Fibroblast of lung (primary cell): Measurements from ENCODE around the gene SLC47A1.
"Not testable (repeated sequence)": the region's sequence is repeated elsewhere in the genome, so short reads cannot be mapped to it uniquely, and the experiment has no call there.

Source experiments
- EZH2 ChIP-seq: IDR thresholded peaks from 2 replicates; pipeline ENCODE4 v1.5.1; 2012; ENCODE audit warnings: low read length, control low read depth, mild to moderate bottlenecking; ENCODE audit errors: missing control alignments
- TF ChIP-seq, protein P1 (sequence below), 2 donors: IDR thresholded peaks in 1 of 2; conservative IDR thresholded peaks in 1 of 2; 1 replicate in 1 of 2; 2 replicates in 1 of 2; pipeline ENCODE4 v1.5.1; 2011 to 2012; ENCODE audit warnings: low read length in 2 of 2, control low read depth in 1 of 2, inconsistent platforms in 1 of 2, low read depth in 1 of 2, mild to moderate bottlenecking in 1 of 2

DNA sequence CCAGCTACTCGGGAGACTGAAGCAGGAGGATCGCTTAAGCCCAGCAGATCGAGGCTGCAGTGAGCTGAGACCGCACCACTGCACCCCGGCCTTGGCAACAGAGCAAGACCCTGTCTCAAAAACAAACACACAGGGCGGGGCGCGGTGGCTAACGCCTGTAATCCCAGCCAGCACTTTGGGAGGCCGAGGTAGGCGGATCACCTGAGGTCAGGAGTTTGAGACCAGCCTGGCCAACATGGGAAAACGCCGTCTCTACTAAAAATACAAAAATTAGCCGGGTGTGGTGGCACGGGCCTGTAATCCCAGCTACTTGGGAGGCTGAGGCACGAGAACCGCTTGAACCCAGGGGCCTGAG is 46.9 kb downstream of the SLC47A1 start:
- TF ChIP-seq EZH2: not testable (repeated sequence)
- TF ChIP-seq, protein P1, sequence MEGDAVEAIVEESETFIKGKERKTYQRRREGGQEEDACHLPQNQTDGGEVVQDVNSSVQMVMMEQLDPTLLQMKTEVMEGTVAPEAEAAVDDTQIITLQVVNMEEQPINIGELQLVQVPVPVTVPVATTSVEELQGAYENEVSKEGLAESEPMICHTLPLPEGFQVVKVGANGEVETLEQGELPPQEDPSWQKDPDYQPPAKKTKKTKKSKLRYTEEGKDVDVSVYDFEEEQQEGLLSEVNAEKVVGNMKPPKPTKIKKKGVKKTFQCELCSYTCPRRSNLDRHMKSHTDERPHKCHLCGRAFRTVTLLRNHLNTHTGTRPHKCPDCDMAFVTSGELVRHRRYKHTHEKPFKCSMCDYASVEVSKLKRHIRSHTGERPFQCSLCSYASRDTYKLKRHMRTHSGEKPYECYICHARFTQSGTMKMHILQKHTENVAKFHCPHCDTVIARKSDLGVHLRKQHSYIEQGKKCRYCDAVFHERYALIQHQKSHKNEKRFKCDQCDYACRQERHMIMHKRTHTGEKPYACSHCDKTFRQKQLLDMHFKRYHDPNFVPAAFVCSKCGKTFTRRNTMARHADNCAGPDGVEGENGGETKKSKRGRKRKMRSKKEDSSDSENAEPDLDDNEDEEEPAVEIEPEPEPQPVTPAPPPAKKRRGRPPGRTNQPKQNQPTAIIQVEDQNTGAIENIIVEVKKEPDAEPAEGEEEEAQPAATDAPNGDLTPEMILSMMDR (conservative IDR thresholded peaks at IDR 0.05 in 1 of 2, IDR thresholded peaks at IDR 0.05 in 1 of 2; ENCODE audit: low read depth in 1 of 2, low read length in 2 of 2): not testable (repeated sequence)
